Progenitor cell of endocrine pancreas (in vitro differentiated cells): ENCODE results near the gene PCDHAC2. TPM values are rescaled to one million over a fixed set of nuclear protein-coding genes. Genes with fewer than 3 reads are reported as not detected.
A peak's percentile ranks its signal among the peaks of the same experiment; 100 is the strongest.

Experiments
- DNase-seq: peaks from one replicate; pipeline ENCODE4 v3.0.0; 2021; ENCODE audit warnings: low spot score; ENCODE audit not compliant: unreplicated experiment
- H3K27ac Mint-ChIP-seq: 2 replicates; pipeline ENCODE4 v1.8.0; 2021; ENCODE audit warnings: mild to moderate bottlenecking, moderate library complexity, mixed read lengths
- H3K27me3 Mint-ChIP-seq: 2 replicates; pipeline ENCODE4 v1.8.0; 2021; ENCODE audit warnings: mixed read lengths
- H3K36me3 Mint-ChIP-seq: 2 replicates; pipeline ENCODE4 v1.8.0; 2022; ENCODE audit warnings: mixed read lengths; ENCODE audit not compliant: insufficient read depth
- H3K4me1 Mint-ChIP-seq: 2 replicates; pipeline ENCODE4 v1.8.0; 2021; ENCODE audit warnings: low read depth, mixed read lengths
- H3K4me3 Mint-ChIP-seq: 2 replicates; pipeline ENCODE4 v1.8.0; 2021; ENCODE audit warnings: low read depth, mild to moderate bottlenecking, moderate library complexity, mixed read lengths
- H3K9me3 Mint-ChIP-seq: 2 replicates; pipeline ENCODE4 v1.8.0; 2021; ENCODE audit warnings: low read depth, mixed read lengths
- total RNA-seq: library from RNA; stranded (reverse); gene quantifications from 2 replicates; pipeline ENCODE4 v1.2.1, GENCODE V29; 2021
- TF ChIP-seq, protein P1 (sequence below): fragments of 200-600 bp; sonication (generic); IDR thresholded peaks from one replicate; pipeline ENCODE4 v1.5.0; 2021; ENCODE audit warnings: antibody characterized with exemption, mild to moderate bottlenecking; ENCODE audit not compliant: unreplicated experiment

Gene PCDHAC2
- total RNA-seq, 1 donor from 2014 or later: 1.9 TPM

- TF ChIP-seq, protein P1, sequence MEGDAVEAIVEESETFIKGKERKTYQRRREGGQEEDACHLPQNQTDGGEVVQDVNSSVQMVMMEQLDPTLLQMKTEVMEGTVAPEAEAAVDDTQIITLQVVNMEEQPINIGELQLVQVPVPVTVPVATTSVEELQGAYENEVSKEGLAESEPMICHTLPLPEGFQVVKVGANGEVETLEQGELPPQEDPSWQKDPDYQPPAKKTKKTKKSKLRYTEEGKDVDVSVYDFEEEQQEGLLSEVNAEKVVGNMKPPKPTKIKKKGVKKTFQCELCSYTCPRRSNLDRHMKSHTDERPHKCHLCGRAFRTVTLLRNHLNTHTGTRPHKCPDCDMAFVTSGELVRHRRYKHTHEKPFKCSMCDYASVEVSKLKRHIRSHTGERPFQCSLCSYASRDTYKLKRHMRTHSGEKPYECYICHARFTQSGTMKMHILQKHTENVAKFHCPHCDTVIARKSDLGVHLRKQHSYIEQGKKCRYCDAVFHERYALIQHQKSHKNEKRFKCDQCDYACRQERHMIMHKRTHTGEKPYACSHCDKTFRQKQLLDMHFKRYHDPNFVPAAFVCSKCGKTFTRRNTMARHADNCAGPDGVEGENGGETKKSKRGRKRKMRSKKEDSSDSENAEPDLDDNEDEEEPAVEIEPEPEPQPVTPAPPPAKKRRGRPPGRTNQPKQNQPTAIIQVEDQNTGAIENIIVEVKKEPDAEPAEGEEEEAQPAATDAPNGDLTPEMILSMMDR: no peak
- peaks cover 12% of the 10 kb centered on the region for H3K4me1 Mint-ChIP-seq
- peaks cover 25% of the 10 kb centered on the region for H3K27me3 Mint-ChIP-seq
- DNase-seq: no peak
- H3K4me3 Mint-ChIP-seq: peak overlapping the region; percentile 78
- H3K27ac Mint-ChIP-seq: peak overlapping the region; percentile 34
- no peaks in the 10 kb centered on the region for H3K36me3 Mint-ChIP-seq
- no peaks in the 10 kb centered on the region for H3K9me3 Mint-ChIP-seq
Measured at GRCh38 chr5:140927228-140927573, 39.1 kb upstream of the PCDHAC2 start.

DNA sequence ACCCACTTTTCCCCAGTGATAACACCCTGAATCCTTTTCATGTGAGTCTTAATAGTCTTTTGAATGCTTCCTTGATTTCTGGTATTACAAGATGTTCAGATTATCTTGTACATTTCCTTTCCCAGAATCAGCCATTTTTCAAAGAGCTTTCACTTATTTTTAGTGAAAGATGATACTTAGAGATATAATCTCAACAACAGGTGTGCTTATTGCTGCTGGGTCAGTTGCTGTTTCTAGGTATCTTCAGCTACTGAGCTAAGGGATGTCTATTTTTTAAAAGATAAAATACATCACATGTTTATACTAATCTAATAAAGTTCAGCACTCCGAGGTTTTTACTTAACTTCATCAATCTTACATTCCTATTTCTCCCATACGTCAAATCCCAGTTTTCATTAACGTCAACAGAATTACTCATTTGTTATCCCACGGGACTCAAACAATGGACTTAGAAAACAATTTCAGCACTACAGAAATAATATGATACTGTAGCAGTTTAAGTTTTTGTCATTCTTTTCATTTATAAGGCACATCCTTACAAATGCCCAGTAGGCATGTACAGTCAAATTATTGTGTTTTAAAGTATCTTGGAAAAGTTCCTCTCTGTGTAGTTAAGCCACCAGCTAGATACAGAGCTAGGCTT is 31.2 kb upstream of the PCDHAC2 start:
- H3K36me3 Mint-ChIP-seq: peaks cover 2% of the 10 kb centered on the region
- no peak overlapping the region for H3K27ac Mint-ChIP-seq
- DNase-seq: no peak
- TF ChIP-seq, protein P1: no peak
- no peaks in the 10 kb centered on the region for H3K27me3 Mint-ChIP-seq
- H3K9me3 Mint-ChIP-seq: no peaks in the 10 kb centered on the region
- no peak overlapping the region for H3K4me3 Mint-ChIP-seq
- H3K4me1 Mint-ChIP-seq: no peaks in the 10 kb centered on the region

GRCh38 chr5:140946578-140946977 is 19.7 kb upstream of the PCDHAC2 start:
- H3K9me3 Mint-ChIP-seq: peaks cover 26% of the 10 kb centered on the region
- no peaks in the 10 kb centered on the region for H3K27me3 Mint-ChIP-seq
- no peak overlapping the region for H3K4me3 Mint-ChIP-seq
- TF ChIP-seq, protein P1: no peak
- no peak for DNase-seq
- H3K36me3 Mint-ChIP-seq: peaks cover 12% of the 10 kb centered on the region
- peaks cover under 1% of the 10 kb centered on the region for H3K4me1 Mint-ChIP-seq
- no peak overlapping the region for H3K27ac Mint-ChIP-seq

DNA sequence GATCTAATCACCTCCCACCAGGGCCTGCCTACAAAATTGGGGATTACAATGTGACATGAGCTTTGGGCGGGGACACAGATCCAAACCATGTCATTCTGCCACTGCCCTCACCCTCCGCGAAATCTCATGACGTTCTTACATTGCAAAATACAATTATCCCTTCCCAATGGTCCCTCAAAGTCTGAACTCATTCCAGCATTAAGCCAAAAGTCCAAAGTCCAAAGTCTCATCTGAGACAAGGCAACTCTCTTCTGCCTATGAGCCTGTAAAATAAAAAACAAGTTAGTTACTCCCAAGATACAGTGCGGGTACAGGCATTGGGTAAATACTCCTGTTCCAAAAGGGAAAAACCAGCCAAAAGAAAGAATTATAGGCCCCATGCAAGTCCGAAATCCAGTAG is 14.6 kb upstream of the PCDHAC2 start:
- Mint-ChIP-seq H3K4me3 (no peak overlapping the region), H3K36me3 (peaks cover 8% of the 10 kb centered on the region), H3K27ac (peak overlapping the region; percentile 9), H3K4me1 (peaks cover 2% of the 10 kb centered on the region), H3K27me3 (no peaks in the 10 kb centered on the region), H3K9me3 (peaks cover 14% of the 10 kb centered on the region)
- DNase-seq: no peak
- TF ChIP-seq, protein P1: no peak

DNA sequence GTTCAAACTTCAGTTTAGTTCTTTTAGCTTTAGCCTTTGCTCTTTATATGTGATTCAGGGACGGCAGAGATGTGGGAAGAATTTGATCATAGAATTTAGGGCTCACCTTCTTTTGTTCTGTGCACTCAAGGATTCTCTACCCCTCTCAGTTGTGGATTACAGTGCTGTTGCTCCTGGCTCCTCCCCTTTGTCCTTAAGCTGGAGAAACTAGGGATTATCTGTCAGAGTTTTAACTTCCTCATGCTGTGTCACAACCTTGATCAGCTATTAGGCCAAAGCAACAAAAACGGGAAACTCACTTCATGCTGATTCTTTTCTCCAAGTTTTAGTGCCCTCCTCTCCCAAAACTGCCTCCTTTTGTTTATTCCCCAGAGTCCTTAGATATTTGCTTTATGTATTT is 13.0 kb upstream of the PCDHAC2 start:
- Mint-ChIP-seq H3K27ac (no peak overlapping the region), H3K4me1 (peaks cover 2% of the 10 kb centered on the region), H3K9me3 (peaks cover 13% of the 10 kb centered on the region), H3K36me3 (peaks cover 8% of the 10 kb centered on the region), H3K27me3 (no peaks in the 10 kb centered on the region), H3K4me3 (no peak overlapping the region)
- no peak for DNase-seq
- TF ChIP-seq, protein P1: no peak
